Right lobe of liver (tissue), 6 donors: ENCODE data around the gene RBP2. TPM values are rescaled to one million over a fixed set of nuclear protein-coding genes. Genes with fewer than 3 reads are reported as not detected.

Experiments used
- ATAC-seq, 4 donors: fragments of 200-7000 bp; cut with Tn5 transposase; one replicate each; pipeline ENCODE4 v1.9.1; 2020; ENCODE audit warnings: mild to moderate bottlenecking in 4 of 4, moderate library complexity in 4 of 4
- DNase-seq, 3 donors: peaks; one replicate each; pipeline ENCODE4 v3.0.0-alpha.2; 2020
- H3K27ac ChIP-seq, 3 donors: fragments of 200-600 bp; one replicate each; pipeline ENCODE4 v1.8.0; 2022
- H3K27me3 ChIP-seq, 2 donors: fragments of 200-600 bp; one replicate each; pipeline ENCODE4 v1.8.0; 2022
- H3K36me3 ChIP-seq, 4 donors: fragments of 200-600 bp; sonication (generic) in 1 of 4; one replicate each; pipeline versions ENCODE4 v1.5.1 to v1.8.0; 2017 to 2022; ENCODE audit warnings: control low read depth in 1 of 4
- H3K4me1 ChIP-seq, 4 donors: fragments of 200-600 bp; sonication (generic) in 1 of 4; one replicate each; pipeline versions ENCODE4 v1.5.1 to v1.8.0; 2017 to 2022; ENCODE audit warnings: control low read depth in 1 of 4
- H3K4me3 ChIP-seq, 3 donors: fragments of 200-600 bp; one replicate each; pipeline ENCODE4 v1.8.0; 2022
- H3K9me3 ChIP-seq, 4 donors: fragments of 200-600 bp; sonication (generic) in 1 of 4; one replicate each; pipeline versions ENCODE4 v1.5.1 to v1.8.0; 2017 to 2022; ENCODE audit warnings: control low read depth in 1 of 4
- CTCF ChIP-seq, 4 donors: fragments of 200-600 bp in 3 of 4; fragments of 450-650 bp in 1 of 4; IDR thresholded peaks; one replicate each; pipeline versions ENCODE4 v1.5.1 to v1.8.0; 2016 to 2022; ENCODE audit warnings: antibody characterized with exemption in 4 of 4, mild to moderate bottlenecking in 2 of 4
- POLR2A ChIP-seq: fragments of 450-650 bp; IDR thresholded peaks from one replicate; pipeline ENCODE4 v1.6.1; 2017; ENCODE audit warnings: antibody characterized with exemption, mild to moderate bottlenecking
- WGBS: methylation state at CpG from one replicate; pipeline ENCODE4 v1.1.6; 2018; ENCODE audit warnings: low coverage, low lambda C conversion rate; ENCODE audit not compliant: insufficient coverage; ENCODE audit errors: missing lambda C conversion rate; 5-methylcytosine and 5-hydroxymethylcytosine counted together
- intact Hi-C, 2 donors: fragments of 100-400 bp; cut with DNase I; formaldehyde crosslinking; loops; one replicate each; pipeline versions ENCODE4 v1.11.2 to v1.14.1; 2022
- total RNA-seq, 6 experiments: library from RNA; depleted of rRNA in 2 of 6; stranded (reverse); fragments of >200 nt in 2 of 6; fragmentation: NEBNext Ultra II Directional in 3 of 6; extraction: Animal tissue kit (Norgen Biotek cat#: 25700) in 3 of 6; gene quantifications; one replicate each; pipeline versions ENCODE4 v1.1.0 to v1.2.4, GENCODE V29; 2016 to 2023
- donor health status: DM: no; HTN: yes; CAD: no.
- donor health status: DM: no; HTN: no; CAD: no.
- donor health status: DM: no; HTN: no; CAD: no.
- donor health status: DM: no; HTN: yes; CAD: no.
- donor health status: DM: no; HTN: yes; CAD: no.

The RBP2 gene
- total RNA-seq, 6 experiments from 2014 or later, result not detected

GRCh38 chr3:139522421-139522820, 46.1 kb upstream of the RBP2 start:
- no peak for TF ChIP-seq POLR2A
- TF ChIP-seq CTCF (IDR thresholded peaks at IDR 0.05), result no peak
- H3K4me1 ChIP-seq, result no peaks in the 10 kb centered on the region
- no peak overlapping the region for H3K4me3 ChIP-seq
- 0% methylated on average over 1 of the region's 2 CpGs for WGBS
- DNase-seq, result no peak
- H3K9me3 ChIP-seq, result no peaks in the 10 kb centered on the region
- no peak for ATAC-seq
- no peaks in the 10 kb centered on the region for H3K36me3 ChIP-seq
- intact Hi-C loops, result no loop called here
- no peaks in the 10 kb centered on the region for H3K27me3 ChIP-seq
- H3K27ac ChIP-seq, result no peak overlapping the region

GRCh38 chr3:139521816-139522215, 45.5 kb upstream of the RBP2 start:
- Histone ChIP-seq H3K36me3 (no peaks in the 10 kb centered on the region), H3K27ac (no peak overlapping the region), H3K4me1 (no peaks in the 10 kb centered on the region), H3K4me3 (no peak overlapping the region), H3K9me3 (no peaks in the 10 kb centered on the region), H3K27me3 (no peaks in the 10 kb centered on the region)
- ATAC-seq (no peak), DNase-seq (no peak)
- TF ChIP-seq CTCF (IDR thresholded peaks at IDR 0.05) (no peak), POLR2A (no peak)
- 67% methylated on average over 1 of the region's 1 CpG for WGBS
- intact Hi-C loops, result no loop called here

GRCh38 chr3:139521144-139521543, 44.8 kb upstream of the RBP2 start:
- 79% methylated on average over 3 of the region's 3 CpGs for WGBS
- intact Hi-C loops, result no loop called here
- Histone ChIP-seq H3K9me3 (no peaks in the 10 kb centered on the region), H3K27me3 (no peaks in the 10 kb centered on the region), H3K27ac (no peak overlapping the region), H3K4me1 (no peaks in the 10 kb centered on the region), H3K36me3 (no peaks in the 10 kb centered on the region), H3K4me3 (no peak overlapping the region)
- DNase-seq, result no peak
- TF ChIP-seq CTCF (IDR thresholded peaks at IDR 0.05) (no peak), POLR2A (no peak)
- peak in 1 of 4 donors; percentile 23 for ATAC-seq

DNA sequence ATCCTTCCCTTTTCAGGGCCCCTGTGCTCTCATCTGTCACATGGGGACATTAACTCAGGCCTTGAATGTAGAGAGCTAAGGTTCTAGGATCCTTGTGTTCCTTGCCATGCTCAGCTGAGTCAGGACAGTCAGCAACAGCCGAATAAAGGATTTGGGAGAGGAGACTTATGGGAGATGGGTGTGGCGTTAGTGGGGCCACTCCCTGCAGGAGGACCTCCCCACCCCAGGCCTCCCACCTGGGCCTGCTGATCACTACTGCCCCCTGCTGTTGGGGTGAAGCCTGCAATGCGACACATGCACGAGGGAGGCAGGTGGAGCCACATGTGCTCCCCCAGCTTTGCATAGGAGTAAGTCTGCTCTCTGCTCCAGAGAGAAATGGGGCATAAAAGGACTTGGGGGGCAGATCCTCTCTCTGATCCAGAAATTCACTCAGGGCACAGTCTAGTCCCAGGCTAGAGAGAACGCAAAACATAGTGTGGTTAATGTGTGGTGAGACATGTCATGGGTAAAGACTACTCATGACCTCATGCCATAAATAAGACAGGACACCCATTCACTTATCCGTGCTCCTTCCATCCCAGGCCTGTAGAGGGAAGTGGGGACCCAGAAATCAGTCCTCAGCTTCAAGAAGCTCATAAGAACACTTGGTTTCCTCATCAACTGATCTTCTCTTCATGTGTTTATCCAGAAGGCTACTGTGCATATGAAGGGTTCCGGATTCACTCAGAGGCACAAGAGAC, 43.9 kb upstream of the RBP2 start:
- Histone ChIP-seq H3K9me3 (no peaks in the 10 kb centered on the region), H3K4me3 (no peak overlapping the region), H3K4me1 (no peaks in the 10 kb centered on the region), H3K27me3 (no peaks in the 10 kb centered on the region), H3K36me3 (no peaks in the 10 kb centered on the region), H3K27ac (no peak overlapping the region)
- peak; percentile 20 to 51 (median 37) for TF ChIP-seq CTCF (IDR thresholded peaks at IDR 0.05)
- TF ChIP-seq POLR2A, result no peak
- intact Hi-C loops, result no loop called here
- 70% methylated on average over 5 of the region's 7 CpGs for WGBS
- DNase-seq (no peak), ATAC-seq (peak; percentile 19 to 61 (median 40))
